Adrenal gland (tissue), 12 donors: ENCODE results near the gene CD207. TPM values are rescaled to one million over a fixed set of nuclear protein-coding genes. Genes with fewer than 3 reads are reported as not detected.

ENCODE experiments used
- DNase-seq, 7 donors: peaks; one replicate each; pipeline ENCODE4 v3.0.0-alpha.2; 2019 to 2020
- H3K27ac ChIP-seq, 5 donors: fragments of 200-600 bp; sonication (generic) in 4 of 5; 1 replicate in 3 of 5; 2 replicates in 2 of 5; pipeline versions ENCODE4 v1.5.1 to v1.8.0; 2016 to 2020; ENCODE audit warnings: mild to moderate bottlenecking in 1 of 5
- H3K27me3 ChIP-seq: fragments of 200-600 bp; 2 replicates; pipeline ENCODE4 v1.8.0; 2021
- H3K36me3 ChIP-seq, 2 donors: fragments of 200-600 bp; replicated peaks in 1 of 2; 1 replicate in 1 of 2; 2 replicates in 1 of 2; pipeline versions ENCODE4 v1.5.1 to v1.8.0; 2018 to 2022
- H3K4me1 ChIP-seq, 2 donors: fragments of 200-600 bp; replicated peaks in 1 of 2; 1 replicate in 1 of 2; 2 replicates in 1 of 2; pipeline versions ENCODE4 v1.5.1 to v1.8.0; 2018 to 2021
- H3K4me3 ChIP-seq, 4 donors: fragments of 200-600 bp; sonication (generic) in 3 of 4; one replicate each; pipeline ENCODE4 v1.5.1; 2016 to 2018
- H3K9me3 ChIP-seq, 3 donors: fragments of 200-600 bp; sonication (generic) in 1 of 3; replicated peaks in 1 of 3; 1 replicate in 2 of 3; 2 replicates in 1 of 3; pipeline versions ENCODE4 v1.5.1 to v1.8.0; 2016 to 2021
- CTCF ChIP-seq, 6 experiments: fragments of 450-650 bp in 4 of 6; fragments of 200-600 bp in 2 of 6; sonication (generic) in 1 of 6; IDR thresholded peaks; 1 replicate in 5 of 6; 2 replicates in 1 of 6; pipeline versions ENCODE4 v1.5.1 to v1.8.0; 2016 to 2021; ENCODE audit warnings: antibody characterized with exemption in 6 of 6, mild to moderate bottlenecking in 2 of 6, moderate library complexity in 1 of 6
- POLR2A ChIP-seq, 2 donors: fragments of 450-650 bp; IDR thresholded peaks; one replicate each; pipeline ENCODE4 v1.6.1; 2017; ENCODE audit warnings: antibody characterized with exemption in 2 of 2, mild to moderate bottlenecking in 2 of 2, moderate library complexity in 1 of 2
- WGBS, 4 donors: extraction: QIAGEN DNeasy Blood & Tissue Kit in 2 of 4; methylation state at CpG; one replicate each; pipeline versions ENCODE4 v1.1.5 to v1.1.7; 2013 to 2017; 5-methylcytosine and 5-hydroxymethylcytosine counted together
- intact Hi-C, 2 donors: fragments of 100-400 bp; cut with DNase I; formaldehyde crosslinking; loops; one replicate each; pipeline versions ENCODE4 v1.14.1 to v1.15.0; 2022 to 2023
- polyA plus RNA-seq, 3 donors: library from polyadenylated mRNA; stranded (reverse); fragments of 200-250 nt in 2 of 3; fragments of 350-450 nt in 1 of 3; fragmentation: Illumina TruSeq in 1 of 3; extraction: RNeasy Lipid Tissue Mini Kit (QIAGEN cat#74804) in 1 of 3; gene quantifications; one replicate each; pipeline ENCODE4 v1.2.3, GENCODE V29; 2013 to 2014
- total RNA-seq, 9 donors: library from RNA; depleted of rRNA in 4 of 9; stranded (reverse); fragments of >200 nt in 4 of 9; fragments of 120-200 nt in 1 of 9; fragmentation: NEBNext Ultra II Directional in 1 of 9; extraction: Animal tissue kit (Norgen Biotek cat#: 25700) in 1 of 9; gene quantifications; one replicate each; pipeline versions ENCODE4 v1.1.0 to v1.2.4, GENCODE V29; 2013 to 2023
- donor health status: healthy with polysubstance abuse.
- donor health status: Bipolar disorder and iron deficiency.
- donor health status: DM: yes; HTN: yes; CAD: no.
- donor health status: DM: no; HTN: no; CAD: no.
- donor health status: DM: no; HTN: no; CAD: no.
- donor health status: DM: yes; HTN: yes; CAD: no.

Gene CD207
- total and polyA plus RNA-seq, 12 donors, result 0.07 to 0.10 TPM; not detected in 10

DNA sequence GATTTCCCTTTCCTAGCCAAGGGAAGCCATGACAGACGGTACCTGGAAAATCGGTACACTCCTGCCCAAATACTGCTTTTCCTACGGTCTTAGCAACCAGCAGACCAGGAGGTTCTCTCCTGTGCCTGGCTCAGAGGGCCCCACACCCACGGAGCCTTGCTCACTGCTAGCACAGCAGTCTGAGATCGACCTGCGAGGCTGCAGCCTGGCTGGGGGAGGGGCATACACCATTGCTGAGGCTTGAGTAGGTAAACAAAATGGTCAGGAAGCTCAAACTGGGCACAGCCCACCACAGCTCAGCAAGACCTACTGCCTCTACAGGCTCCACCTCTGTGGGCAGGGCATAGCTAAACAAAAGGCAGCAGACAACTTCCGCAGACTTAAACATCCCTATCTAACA lies 6.8 kb upstream of the CD207 start:
- Histone ChIP-seq H3K4me3 (no peak overlapping the region), H3K36me3 (no peaks in the 10 kb centered on the region), H3K27ac (no peak overlapping the region), H3K9me3 (no peaks in the 10 kb centered on the region), H3K27me3 (no peaks in the 10 kb centered on the region), H3K4me1 (no peaks in the 10 kb centered on the region)
- WGBS, 4 donors, result 80 to 83% (median 81%) methylated on average over 6 to 7 of the region's 7 CpGs
- intact Hi-C loops, result no loop called here
- TF ChIP-seq POLR2A (IDR thresholded peaks at IDR 0.05) (no peak), CTCF (IDR thresholded peaks at IDR 0.05) (no peak)
- DNase-seq, result no peak

- intact Hi-C loops, result no loop called here
- no peaks in the 10 kb centered on the region for H3K9me3 ChIP-seq
- no peak overlapping the region for H3K27ac ChIP-seq
- WGBS, 4 donors, result 77 to 81% (median 79%) methylated on average over 10 of the region's 10 CpGs
- H3K4me1 ChIP-seq, result no peaks in the 10 kb centered on the region
- H3K4me3 ChIP-seq, result no peak overlapping the region
- TF ChIP-seq POLR2A (IDR thresholded peaks at IDR 0.05) (no peak), CTCF (IDR thresholded peaks at IDR 0.05) (no peak)
- H3K27me3 ChIP-seq, result no peaks in the 10 kb centered on the region
- H3K36me3 ChIP-seq, result no peaks in the 10 kb centered on the region
- no peak for DNase-seq
Observed at GRCh38 chr2:70837980-70838925, 2.6 kb upstream of the CD207 start.

DNA sequence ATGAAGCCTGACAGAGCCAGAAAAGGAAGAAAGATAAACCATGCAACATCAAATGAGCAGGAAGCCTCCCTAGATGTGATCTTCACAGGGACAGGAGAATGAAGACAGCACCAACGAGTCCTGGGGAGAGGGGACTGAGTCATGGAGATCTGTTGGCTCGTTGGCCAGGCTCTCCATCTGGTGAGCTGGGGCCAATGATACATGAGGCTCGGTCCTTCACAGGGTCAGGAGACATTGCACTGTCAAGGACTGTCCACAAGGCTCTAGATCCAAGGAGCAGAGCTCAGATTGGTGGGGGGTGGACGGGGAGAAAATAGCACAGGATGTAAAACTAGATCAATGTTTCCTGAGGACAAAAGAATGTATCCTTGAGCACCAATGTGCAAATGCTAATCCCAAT lies 735 bp downstream of the CD207 start:
- Histone ChIP-seq H3K4me1 (no peaks in the 10 kb centered on the region), H3K36me3 (no peaks in the 10 kb centered on the region), H3K27me3 (no peaks in the 10 kb centered on the region), H3K9me3 (no peaks in the 10 kb centered on the region), H3K27ac (no peak overlapping the region), H3K4me3 (no peak overlapping the region)
- WGBS, 4 donors, result 53 to 62% (median 59%) methylated on average over 4 of the region's 4 CpGs
- no peak for DNase-seq
- intact Hi-C loops, result no loop called here
- TF ChIP-seq POLR2A (IDR thresholded peaks at IDR 0.05) (no peak), CTCF (IDR thresholded peaks at IDR 0.05) (no peak)

- DNase-seq, result no peak
- TF ChIP-seq POLR2A (IDR thresholded peaks at IDR 0.05) (no peak), CTCF (IDR thresholded peaks at IDR 0.05) (no peak)
- Histone ChIP-seq H3K36me3 (no peaks in the 10 kb centered on the region), H3K4me1 (no peaks in the 10 kb centered on the region), H3K27ac (no peak overlapping the region), H3K4me3 (no peak overlapping the region), H3K27me3 (no peaks in the 10 kb centered on the region), H3K9me3 (no peaks in the 10 kb centered on the region)
- WGBS, 4 donors, result 38 to 81% (median 75%) methylated on average over 2 of the region's 2 CpGs
- intact Hi-C loops, result no loop called here
Observed at GRCh38 chr2:70834106-70834505, 1.5 kb downstream of the CD207 start.
